Thyroid gland (tissue), 4 donors: Measurements from ENCODE around the gene RFX7.

Experiments
- CTCF ChIP-seq, 6 experiments: fragments of 200-600 bp in 3 of 6; fragments of 450-650 bp in 3 of 6; sonication (generic) in 3 of 6; IDR thresholded peaks; one replicate each; pipeline ENCODE4 v1.5.1; 2016 to 2019; ENCODE audit warnings: antibody characterized with exemption in 6 of 6, mild to moderate bottlenecking in 2 of 6, inconsistent platforms in 1 of 6, moderate library complexity in 1 of 6
- POLR2A ChIP-seq, 2 donors: fragments of 450-650 bp; IDR thresholded peaks; one replicate each; pipeline ENCODE4 v1.6.1; 2017; ENCODE audit warnings: antibody characterized with exemption in 2 of 2, mild to moderate bottlenecking in 2 of 2, moderate library complexity in 1 of 2

GRCh38 chr15:56038707-56039106, 205.0 kb downstream of the RFX7 start:
- TF ChIP-seq CTCF (IDR thresholded peaks at IDR 0.05) (no peak), POLR2A (IDR thresholded peaks at IDR 0.05) (no peak)
